OCI-LY3 (cell line): ENCODE measurements around the gene JADE2.

Source experiments
- H2AFZ ChIP-seq: fragments of 200-600, 300-600 bp; shearing (Covaris generic); 2 replicates; pipeline ENCODE4 v1.6.0; 2014; ENCODE audit warnings: antibody characterized with exemption, low read depth, low read length
- H3K27ac ChIP-seq: fragments of 200-600, 300-600 bp; sonication (generic); 2 replicates; pipeline ENCODE4 v1.5.1; 2014; ENCODE audit warnings: mild to moderate bottlenecking, low read length, moderate library complexity, mixed read lengths
- H3K27me3 ChIP-seq: fragments of 200-600, 300-600 bp; sonication (generic); 2 replicates; pipeline ENCODE4 v1.6.1; 2014; ENCODE audit warnings: low read depth, low read length, mixed read lengths
- H3K36me3 ChIP-seq: fragments of 200-600, 300-600 bp; sonication (generic); replicated peaks from 2 replicates; pipeline ENCODE3; 2014; ENCODE audit warnings: low read depth, low read length, mixed read lengths
- H3K4me1 ChIP-seq: fragments of 300-600, 200-600 bp; sonication (generic); 2 replicates; pipeline ENCODE4 v1.6.1; 2014; ENCODE audit warnings: low read length, mixed read lengths
- H3K4me2 ChIP-seq: fragments of 200-600, 300-600 bp; sonication (generic); 2 replicates; pipeline ENCODE4 v1.6.1; 2014; ENCODE audit warnings: low read length, mixed read lengths
- H3K4me3 ChIP-seq: fragments of 300-600, 200-600 bp; sonication (generic); 2 replicates; pipeline ENCODE4 v1.5.1; 2014; ENCODE audit warnings: antibody characterized with exemption, mild to moderate bottlenecking, low read length, moderate library complexity
- H3K79me2 ChIP-seq: fragments of 300-600, 200-600 bp; shearing (Covaris generic); 2 replicates; pipeline ENCODE4 v1.6.1; 2014; ENCODE audit warnings: mild to moderate bottlenecking, low read length, mixed read lengths
- H3K9ac ChIP-seq: fragments of 300-600, 200-600 bp; shearing (Covaris generic); 2 replicates; pipeline ENCODE4 v1.6.0; 2014; ENCODE audit warnings: mild to moderate bottlenecking, low read length, moderate library complexity
- H3K9me3 ChIP-seq: fragments of 200-600, 300-600 bp; shearing (Covaris generic); 2 replicates; pipeline ENCODE4 v1.6.1; 2014; ENCODE audit warnings: low read length, mixed read lengths; ENCODE audit not compliant: insufficient read depth
- H4K20me1 ChIP-seq: fragments of 200-600, 300-600 bp; sonication (generic); 2 replicates; pipeline ENCODE4 v1.6.1; 2016; ENCODE audit warnings: low read length, mixed read lengths; ENCODE audit not compliant: insufficient read depth
- EZH2phosphoT487 ChIP-seq: fragments of 200-600 bp; shearing (Covaris generic); IDR thresholded peaks from 2 replicates; pipeline ENCODE4 v1.6.1; 2018; ENCODE audit warnings: antibody characterized with exemption, mixed run types, low read depth
- TF ChIP-seq, protein P1 (sequence below): fragments of 200-600, 300-600 bp; sonication (generic); IDR thresholded peaks from 2 replicates; pipeline ENCODE4 v1.5.1; 2014; ENCODE audit warnings: antibody characterized with exemption, low read length, low read depth

JADE2 gene

DNA sequence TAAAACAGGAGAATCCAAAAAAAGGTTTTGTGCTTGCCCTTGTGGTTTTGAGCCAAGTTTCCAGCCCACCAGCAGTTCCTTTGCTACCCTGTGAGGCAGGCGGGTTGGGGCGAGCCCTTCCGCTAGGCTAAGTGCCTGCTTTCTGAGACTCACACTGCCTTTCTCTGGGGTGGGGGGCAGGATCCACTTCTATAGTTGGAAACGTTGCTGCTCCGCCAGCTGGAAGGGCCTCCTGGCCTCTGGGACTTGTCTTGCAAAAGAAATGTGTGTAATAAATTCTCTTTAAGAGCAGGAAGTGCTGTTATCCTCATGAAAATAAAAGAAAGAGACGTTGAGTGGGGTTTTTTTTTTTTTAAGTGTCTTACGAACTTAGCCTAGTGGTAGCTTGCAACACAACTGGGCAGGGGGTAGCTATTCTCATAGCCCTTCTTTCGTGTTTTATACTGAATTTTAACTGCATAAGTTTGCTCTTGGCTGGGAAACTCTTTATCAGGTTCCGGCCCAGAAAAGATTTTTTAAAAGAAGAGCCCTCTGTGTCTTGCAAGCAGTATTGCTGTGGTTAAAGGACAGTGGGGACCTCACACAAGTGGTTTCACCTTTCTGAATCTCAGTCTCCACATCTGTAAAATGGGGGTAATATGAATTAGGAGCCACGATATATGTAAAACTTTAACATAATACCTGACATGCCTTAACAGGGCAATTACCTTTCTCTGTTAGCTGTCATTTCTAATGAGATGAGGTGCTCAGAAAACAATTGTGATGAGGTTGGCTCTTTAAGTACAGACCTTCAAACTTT is 19.8 kb downstream of the JADE2 start:
- peaks cover 29% of the 10 kb centered on the region for H3K36me3 ChIP-seq
- H3K4me1 ChIP-seq, result peaks cover 89% of the 10 kb centered on the region
- no peaks in the 10 kb centered on the region for H3K9me3 ChIP-seq
- no peaks in the 10 kb centered on the region for H3K27me3 ChIP-seq
- no peaks in the 10 kb centered on the region for H4K20me1 ChIP-seq
- TF ChIP-seq EZH2phosphoT487, result no peak
- TF ChIP-seq, protein P1, sequence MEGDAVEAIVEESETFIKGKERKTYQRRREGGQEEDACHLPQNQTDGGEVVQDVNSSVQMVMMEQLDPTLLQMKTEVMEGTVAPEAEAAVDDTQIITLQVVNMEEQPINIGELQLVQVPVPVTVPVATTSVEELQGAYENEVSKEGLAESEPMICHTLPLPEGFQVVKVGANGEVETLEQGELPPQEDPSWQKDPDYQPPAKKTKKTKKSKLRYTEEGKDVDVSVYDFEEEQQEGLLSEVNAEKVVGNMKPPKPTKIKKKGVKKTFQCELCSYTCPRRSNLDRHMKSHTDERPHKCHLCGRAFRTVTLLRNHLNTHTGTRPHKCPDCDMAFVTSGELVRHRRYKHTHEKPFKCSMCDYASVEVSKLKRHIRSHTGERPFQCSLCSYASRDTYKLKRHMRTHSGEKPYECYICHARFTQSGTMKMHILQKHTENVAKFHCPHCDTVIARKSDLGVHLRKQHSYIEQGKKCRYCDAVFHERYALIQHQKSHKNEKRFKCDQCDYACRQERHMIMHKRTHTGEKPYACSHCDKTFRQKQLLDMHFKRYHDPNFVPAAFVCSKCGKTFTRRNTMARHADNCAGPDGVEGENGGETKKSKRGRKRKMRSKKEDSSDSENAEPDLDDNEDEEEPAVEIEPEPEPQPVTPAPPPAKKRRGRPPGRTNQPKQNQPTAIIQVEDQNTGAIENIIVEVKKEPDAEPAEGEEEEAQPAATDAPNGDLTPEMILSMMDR, result no peak
- H3K79me2 ChIP-seq, result peaks cover 83% of the 10 kb centered on the region
- H3K9ac ChIP-seq, result peak overlapping the region; percentile 82
- no peak overlapping the region for H2AFZ ChIP-seq
- peak overlapping the region; percentile 70 for H3K4me3 ChIP-seq
- peak overlapping the region; percentile 77 for H3K4me2 ChIP-seq
- H3K27ac ChIP-seq, result peak overlapping the region; percentile 88

DNA sequence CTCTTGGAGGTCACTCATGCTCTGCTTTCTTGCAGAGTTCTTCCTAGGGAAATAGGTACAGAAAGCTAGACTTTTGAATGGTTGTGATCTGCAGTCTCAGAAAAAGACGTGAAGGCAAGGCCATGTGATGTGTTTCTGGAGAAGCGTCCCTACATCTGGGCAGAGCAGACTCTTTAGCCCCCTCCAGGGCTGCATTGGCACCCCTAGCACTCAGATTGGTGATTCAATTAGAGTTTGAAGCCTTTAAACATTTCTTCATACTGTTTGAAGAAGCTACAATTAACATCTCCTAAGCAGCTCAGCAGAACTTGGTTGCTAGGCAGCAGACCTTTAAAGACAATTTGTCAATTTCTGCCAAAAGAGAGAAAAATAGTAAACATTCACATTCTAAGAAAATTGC is 21.6 kb downstream of the JADE2 start:
- H3K4me3 ChIP-seq, result no peak overlapping the region
- no peaks in the 10 kb centered on the region for H3K27me3 ChIP-seq
- TF ChIP-seq EZH2phosphoT487, result no peak
- TF ChIP-seq, protein P1, result no peak
- H3K79me2 ChIP-seq, result peaks cover 91% of the 10 kb centered on the region
- H3K9ac ChIP-seq, result no peak overlapping the region
- peaks cover 32% of the 10 kb centered on the region for H3K36me3 ChIP-seq
- H3K9me3 ChIP-seq, result no peaks in the 10 kb centered on the region
- H2AFZ ChIP-seq, result no peak overlapping the region
- peak overlapping the region; percentile 51 for H3K27ac ChIP-seq
- peaks cover 89% of the 10 kb centered on the region for H3K4me1 ChIP-seq
- H3K4me2 ChIP-seq, result no peak overlapping the region
- H4K20me1 ChIP-seq, result no peaks in the 10 kb centered on the region

DNA sequence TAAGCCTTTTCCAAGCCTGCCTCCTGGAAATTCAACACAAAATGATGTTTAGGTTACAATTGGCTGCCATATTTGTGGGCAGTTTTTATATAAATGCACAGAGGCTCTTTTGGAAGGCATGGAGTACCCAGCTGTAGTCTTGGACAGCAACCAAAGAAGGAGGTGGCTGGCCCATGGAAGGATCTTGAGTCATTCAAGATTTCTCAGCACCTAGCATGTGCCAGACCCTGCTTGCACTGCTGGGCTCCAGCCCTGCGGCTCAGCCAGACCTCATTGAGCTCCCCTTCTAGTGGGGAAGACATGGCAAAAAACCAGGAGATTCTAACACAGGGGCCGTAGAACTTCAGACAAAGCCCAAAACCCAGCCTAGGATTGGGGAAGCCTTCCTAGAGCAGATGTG is 22.1 kb downstream of the JADE2 start:
- peaks cover 92% of the 10 kb centered on the region for H3K4me1 ChIP-seq
- no peaks in the 10 kb centered on the region for H3K9me3 ChIP-seq
- peaks cover 36% of the 10 kb centered on the region for H3K36me3 ChIP-seq
- no peak for TF ChIP-seq EZH2phosphoT487
- TF ChIP-seq, protein P1, result no peak
- H3K4me2 ChIP-seq, result no peak overlapping the region
- no peaks in the 10 kb centered on the region for H4K20me1 ChIP-seq
- no peak overlapping the region for H3K9ac ChIP-seq
- H3K27ac ChIP-seq, result peak overlapping the region; percentile 51; the same call in 1 of the 2 replicates
- H2AFZ ChIP-seq, result no peak overlapping the region
- H3K27me3 ChIP-seq, result no peaks in the 10 kb centered on the region
- H3K79me2 ChIP-seq, result peaks cover 89% of the 10 kb centered on the region
- no peak overlapping the region for H3K4me3 ChIP-seq

DNA sequence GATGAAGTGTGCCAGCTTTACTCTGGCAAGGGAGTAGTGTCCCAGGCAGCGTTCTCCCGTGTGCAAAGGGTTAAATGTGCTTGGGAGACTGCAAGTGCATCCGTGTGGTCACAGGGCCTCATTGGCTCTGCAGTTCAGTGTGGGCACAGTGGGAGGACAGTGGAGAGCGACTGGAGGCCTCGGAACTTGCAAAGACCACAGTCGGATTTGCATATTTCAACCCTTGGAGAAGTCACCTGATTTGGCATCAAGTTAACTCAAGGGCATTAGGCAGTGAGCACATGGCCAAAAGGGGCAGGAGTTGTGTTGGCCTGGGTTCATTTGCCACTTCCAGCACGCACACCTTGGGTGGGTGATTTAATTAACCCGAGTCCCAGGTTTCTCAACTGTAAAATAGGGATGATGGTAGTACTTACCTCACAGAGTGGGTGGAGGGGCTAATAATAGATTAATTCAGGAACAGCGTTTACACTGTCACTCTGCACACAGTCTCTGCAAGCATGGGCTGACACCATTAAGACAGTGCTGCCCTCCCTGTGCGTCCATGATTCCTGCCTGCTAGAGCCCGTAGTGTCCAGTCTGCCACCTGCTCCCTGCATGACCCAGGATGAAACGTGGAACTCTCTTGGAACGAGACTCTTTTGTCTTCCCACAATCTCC is 22.7 kb downstream of the JADE2 start:
- H3K9ac ChIP-seq, result no peak overlapping the region
- H3K4me2 ChIP-seq, result no peak overlapping the region
- H3K36me3 ChIP-seq, result peaks cover 42% of the 10 kb centered on the region
- H3K9me3 ChIP-seq, result no peaks in the 10 kb centered on the region
- H3K27me3 ChIP-seq, result no peaks in the 10 kb centered on the region
- peaks cover 96% of the 10 kb centered on the region for H3K4me1 ChIP-seq
- H3K79me2 ChIP-seq, result peaks cover 84% of the 10 kb centered on the region
- peak overlapping the region; percentile 100 for H3K27ac ChIP-seq
- no peak overlapping the region for H2AFZ ChIP-seq
- TF ChIP-seq, protein P1, result no peak
- TF ChIP-seq EZH2phosphoT487, result no peak
- no peaks in the 10 kb centered on the region for H4K20me1 ChIP-seq
- H3K4me3 ChIP-seq, result no peak overlapping the region
